HepG2 (cell line): Measurements from ENCODE around the gene SS18L1. TPM values are rescaled to one million over a fixed set of nuclear protein-coding genes. Genes with fewer than 3 reads are reported as not detected.
A peak's percentile ranks its signal among the peaks of the same experiment; 100 is the strongest.

Experiments used
- ATAC-seq: fragments of 200-7000 bp; cut with Tn5 transposase; 3 replicates; pipeline ENCODE4 v1.9.1; 2020; ENCODE audit warnings: mild to moderate bottlenecking, moderate library complexity
- BruUV-seq: library from RNA; stranded (reverse); fragments of 400-500 nt; replicated peaks from 2 replicates; lab custom pipeline; 2021; lab: Mats Ljungman, UMichigan
- CTCF ChIA-PET: fragments of 300-600 bp; formaldehyde crosslinking; extraction: SDS; loops from one replicate; lab custom pipeline; 2021; ENCODE audit warnings: low total read pairs, inconsistent platforms, low intra/inter-chr PET ratio; lab: Yijun Ruan, JAX
- POLR2A ChIA-PET: fragments of 350-600 bp; sonication (Branson Sonifier 250); formaldehyde crosslinking; loops from one replicate; lab custom pipeline; 2020; ENCODE audit warnings: antibody characterized with exemption, inconsistent platforms; lab: Yijun Ruan, JAX
- DNase-seq: peaks from one replicate; pipeline ENCODE4 v3.0.0-alpha.2; 2015; ENCODE audit warnings: low spot score
- FAIRE-seq: peaks from 3 replicates; lab custom pipeline; 2011; peaks lifted over from hg19 to GRCh38; lab: Jason Lieb, UNC
- H2AFZ ChIP-seq: one replicate; pipeline ENCODE4 v1.6.1; 2011; ENCODE audit warnings: low read length, inconsistent platforms
- H3K27ac ChIP-seq: fragments of 300-600 bp; 3 replicates; pipeline ENCODE4 v1.8.0; 2011; ENCODE audit warnings: mixed run types, mild to moderate bottlenecking, mixed read lengths, low read length, inconsistent platforms; ENCODE audit not compliant: insufficient read depth; ENCODE audit errors: extremely low read length
- H3K27me3 ChIP-seq, 2 experiments: fragments of 200-600 bp in 1 of 2; 2 replicates in 1 of 2; 3 replicates in 1 of 2; pipeline versions ENCODE4 v1.6.0 to v1.8.0; 2011; ENCODE audit warnings: low read length in 2 of 2, mild to moderate bottlenecking in 2 of 2, moderate library complexity in 2 of 2, inconsistent platforms in 1 of 2; ENCODE audit not compliant: insufficient read depth in 2 of 2, control insufficient read depth in 1 of 2
- H3K36me3 ChIP-seq, 2 experiments: fragments of 200-600 bp in 1 of 2; replicated peaks in 1 of 2; 2 replicates in 1 of 2; 3 replicates in 1 of 2; pipeline versions ENCODE4 v1.5.1 to v1.8.0; 2011; ENCODE audit warnings: low read length in 2 of 2, inconsistent platforms in 1 of 2; ENCODE audit not compliant: insufficient read depth in 2 of 2, control insufficient read depth in 1 of 2
- H3K4me1 ChIP-seq: 2 replicates; pipeline ENCODE4 v1.5.1; 2012; ENCODE audit warnings: low read length, inconsistent platforms; ENCODE audit not compliant: insufficient read depth
- H3K4me2 ChIP-seq: 2 replicates; pipeline ENCODE4 v1.6.0; 2011; ENCODE audit warnings: low read depth, low read length, inconsistent platforms
- H3K4me3 ChIP-seq, 3 experiments: fragments of 200-600 bp in 1 of 3; sonication (generic), shearing (Covaris generic) in 1 of 3; replicated peaks in 1 of 3; 2 replicates each; pipeline ENCODE4 v1.5.1; 2011 to 2016; ENCODE audit warnings: low read length in 3 of 3, inconsistent platforms in 2 of 3, low read depth in 2 of 3, mild to moderate bottlenecking in 2 of 3, control low read depth in 1 of 3, mixed read lengths in 1 of 3; ENCODE audit not compliant: insufficient read depth in 1 of 3
- H3K79me2 ChIP-seq: one replicate; pipeline ENCODE4 v1.6.1; 2011; ENCODE audit warnings: low read length, inconsistent platforms; ENCODE audit not compliant: insufficient read depth
- H3K9ac ChIP-seq: 2 replicates; pipeline ENCODE4 v1.6.0; 2011; ENCODE audit warnings: mild to moderate bottlenecking, low read depth, low read length, inconsistent platforms; ENCODE audit not compliant: insufficient read depth
- H3K9me3 ChIP-seq: 2 replicates; pipeline ENCODE4 v1.5.1; 2012; ENCODE audit warnings: mild to moderate bottlenecking, low read length
- H4K20me1 ChIP-seq: 2 replicates; pipeline ENCODE4 v1.6.0; 2011; ENCODE audit warnings: inconsistent platforms, mild to moderate bottlenecking, low read length, moderate library complexity; ENCODE audit not compliant: insufficient read depth
- ARNTL ChIP-seq: sonication (generic); formaldehyde crosslinking; IDR thresholded peaks from 2 replicates; pipeline ENCODE4 v1.4.0; 2020; ENCODE audit warnings: mild to moderate bottlenecking, missing genetic modification reagents
- KDM5B ChIP-seq: sonication (generic); formaldehyde crosslinking; IDR thresholded peaks from 2 replicates; pipeline ENCODE4 v1.4.0; 2020; ENCODE audit warnings: missing genetic modification reagents, mild to moderate bottlenecking, borderline replicate concordance
- MIER2 ChIP-seq: IDR thresholded peaks from 2 replicates; pipeline ENCODE4 v1.6.1; 2016; ENCODE audit warnings: missing biosample characterization, missing genetic modification reagents
- MYC ChIP-seq: sonication (generic); formaldehyde crosslinking; IDR thresholded peaks from 2 replicates; pipeline ENCODE4 v1.9.0; 2021; ENCODE audit warnings: missing genetic modification reagents, borderline replicate concordance
- NFYB ChIP-seq: sonication (generic); formaldehyde crosslinking; IDR thresholded peaks from 2 replicates; pipeline ENCODE4 v1.4.0; 2020; ENCODE audit warnings: missing genetic modification reagents
- POLR2G ChIP-seq: fragments of 200-400 bp; formaldehyde crosslinking; IDR thresholded peaks from 2 replicates; pipeline ENCODE4 v1.6.1; 2018; ENCODE audit warnings: mild to moderate bottlenecking, low read depth, low read length, moderate library complexity
- TAF15 ChIP-seq: fragments of 200-400 bp; formaldehyde crosslinking; IDR thresholded peaks from one replicate; pipeline ENCODE4 v1.6.1; 2018; ENCODE audit warnings: mild to moderate bottlenecking, low read depth, low read length; ENCODE audit not compliant: poor library complexity, severe bottlenecking
- ZBTB7A ChIP-seq: sonication (generic); formaldehyde crosslinking; IDR thresholded peaks from 2 replicates; pipeline ENCODE4 v1.8.0; 2022; ENCODE audit warnings: mild to moderate bottlenecking, missing genetic modification reagents
- ZNF577 ChIP-seq: sonication (generic); formaldehyde crosslinking; IDR thresholded peaks from 2 replicates; pipeline ENCODE4 v1.4.0; 2020; ENCODE audit warnings: mild to moderate bottlenecking, low read depth, missing genetic modification reagents, borderline replicate concordance
- ZNF652 ChIP-seq: IDR thresholded peaks from 2 replicates; pipeline ENCODE4 v1.6.1; 2016; ENCODE audit warnings: low read depth, borderline replicate concordance
- ZNF660 ChIP-seq: sonication (generic); formaldehyde crosslinking; IDR thresholded peaks from 2 replicates; pipeline ENCODE4 v1.5.1; 2020; ENCODE audit warnings: mild to moderate bottlenecking, low read depth, missing genetic modification reagents, borderline replicate concordance
- WGBS: methylation state at CpG from one replicate; pipeline ENCODE4 v1.1.6; 2017; ENCODE audit warnings: low lambda C conversion rate; 5-methylcytosine and 5-hydroxymethylcytosine counted together
- in situ Hi-C: cut with HindIII; loops from 2 replicates; pipeline ENCODE4 v1.10.0; 2017; ENCODE audit warnings: low pct_unique_long_range_greater_than_20kb; ENCODE audit not compliant: extremely low pct_ligation_motif_present
- intact Hi-C: fragments of 100-400 bp; cut with micrococcal nuclease; formaldehyde crosslinking; loops from one replicate; pipeline ENCODE4 v1.10.0; 2022; ENCODE audit not compliant: unreplicated experiment
- polyA plus RNA-seq, 8 experiments: library from polyadenylated mRNA; depleted of rRNA in 3 of 8; stranded (reverse) in 7 of 8; unstranded in 1 of 8; fragments of >200 nt; fragmentation: Illumina TruSeq in 4 of 8; extraction: Trizol in 4 of 8; gene quantifications; 2 replicates each; pipeline versions ENCODE4 v1.2.1 to v1.2.3, GENCODE V29; 2011 to 2016; ENCODE audit warnings: low read depth in 4 of 8, missing spikeins in 1 of 8, mixed read lengths in 1 of 8; ENCODE audit not compliant: insufficient read depth in 1 of 8
- total RNA-seq, 5 experiments: library from RNA; depleted of rRNA; stranded (reverse); fragments of >200 nt; fragmentation: Illumina TruSeq; extraction: Trizol; gene quantifications; 2 replicates each; pipeline ENCODE4 v1.2.3, GENCODE V29; 2016; ENCODE audit warnings: low read depth in 1 of 5

Gene SS18L1
- total and polyA plus RNA-seq, 2 of the 13 experiments (the other 11 are each of a cell fraction or from before 2014, with no cell fraction given), result 17.8 to 27.6 TPM

DNA sequence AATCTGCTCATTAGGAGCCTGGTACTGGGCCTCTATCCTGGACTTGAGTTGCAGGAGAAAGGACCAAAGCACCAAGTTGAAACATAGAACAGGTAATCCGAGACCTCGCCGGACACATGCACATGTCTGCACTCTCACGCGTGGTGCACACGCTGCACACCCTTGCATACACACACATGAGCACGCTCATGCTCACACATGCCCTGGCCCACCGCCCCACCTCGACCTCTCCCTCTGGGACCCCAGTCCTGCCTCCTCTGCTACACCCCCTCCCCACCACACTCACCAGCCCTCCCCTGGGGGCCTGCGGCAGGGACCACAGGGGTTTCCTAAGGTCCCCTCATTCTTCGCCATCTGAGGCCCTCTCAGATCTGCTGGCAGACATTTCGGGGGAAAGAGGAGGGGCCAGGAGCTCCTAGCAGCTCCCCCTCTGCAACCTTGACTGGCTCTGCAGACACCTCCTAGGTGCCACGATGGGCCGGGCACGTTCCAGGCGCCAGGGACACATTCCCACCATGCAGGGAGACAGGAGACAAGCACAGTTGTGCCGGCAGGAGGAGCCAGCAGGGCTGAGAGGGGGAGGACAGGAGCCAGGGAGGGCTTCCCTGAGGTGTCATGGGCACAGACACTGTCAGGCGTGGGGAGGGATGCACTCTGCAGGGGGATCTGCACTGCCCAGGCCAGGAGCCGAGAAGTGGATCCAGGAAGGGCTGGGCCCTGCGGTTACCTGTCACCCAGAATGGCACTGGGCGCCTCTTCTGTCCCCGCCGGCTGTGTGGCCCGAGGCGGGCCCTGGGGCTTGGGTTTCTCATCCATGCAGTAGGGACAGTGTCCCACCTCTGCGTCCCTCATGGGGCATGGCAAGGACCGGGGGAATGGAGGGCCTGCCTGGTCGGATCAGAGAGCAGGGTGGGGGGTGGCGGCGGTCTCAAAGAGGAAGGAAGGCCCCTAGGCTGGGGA lies 46.9 kb upstream of the SS18L1 start (continued):
- TF ChIP-seq NFYB (no peak), ARNTL (CRISPR knock-in tag) (no peak), POLR2G (no peak)
- TF ChIP-seq, all 625 proteins: peak for 6

GRCh38 chr20:62097881-62098407 lies 45.6 kb upstream of the SS18L1 start:
- TF ChIP-seq ZNF577 (CRISPR knock-in tag), result no peak
- TF ChIP-seq ZBTB7A, result no peak
- no peak for TF ChIP-seq ZNF652 (CRISPR knock-in tag)
- TF ChIP-seq KDM5B (CRISPR knock-in tag), result 0 out of 2 replicates have a peak, but pooled peaks have one; percentile 33
- TF ChIP-seq TAF15, result peak; percentile 26
- no peak for TF ChIP-seq ZNF660 (CRISPR knock-in tag)
- 0 out of 2 replicates have a peak, but pooled peaks have one; percentile 15 for TF ChIP-seq MYC
- TF ChIP-seq MIER2, result no peak
- POLR2A ChIA-PET, result no interaction called here
- 41% methylated on average over 16 of the region's 16 CpGs for WGBS
- no peak overlapping the region for H3K9ac ChIP-seq
- intact Hi-C loops (no loop called here), in situ Hi-C loops (no loop called here)
- DNase-seq, result no peak
- H3K9me3 ChIP-seq, result no peaks in the 10 kb centered on the region
- no peak overlapping the region for H3K27ac ChIP-seq
- no peaks in the 10 kb centered on the region for H3K79me2 ChIP-seq
- peaks cover 29 to 74% of the 10 kb centered on the region in 2 experiments for H3K27me3 ChIP-seq
- FAIRE-seq, result no peak
- peak; percentile 13; the same call in 1 of the 3 replicates for ATAC-seq
- H3K4me1 ChIP-seq, result no peaks in the 10 kb centered on the region
- H3K4me2 ChIP-seq, result no peak overlapping the region
- CTCF ChIA-PET, result no interaction called here
- H3K4me3 ChIP-seq, result no peak overlapping the region
- no TSS peak for BruUV-seq
- H4K20me1 ChIP-seq, result no peaks in the 10 kb centered on the region; the same call in 1 of the 2 replicates
- no peak overlapping the region for H2AFZ ChIP-seq
- H3K36me3 ChIP-seq, result no peaks in the 10 kb centered on the region
